ENCODE results near the gene SIX2. TPM values are rescaled to one million over a fixed set of nuclear protein-coding genes. Genes with fewer than 3 reads are reported as not detected.

SIX2 gene
- total and polyA plus RNA-seq, 2 donors (not counting 3 experiments of a cell fraction or from before 2014, with no cell fraction given) = 0.24 to 0.54 TPM

DNA sequence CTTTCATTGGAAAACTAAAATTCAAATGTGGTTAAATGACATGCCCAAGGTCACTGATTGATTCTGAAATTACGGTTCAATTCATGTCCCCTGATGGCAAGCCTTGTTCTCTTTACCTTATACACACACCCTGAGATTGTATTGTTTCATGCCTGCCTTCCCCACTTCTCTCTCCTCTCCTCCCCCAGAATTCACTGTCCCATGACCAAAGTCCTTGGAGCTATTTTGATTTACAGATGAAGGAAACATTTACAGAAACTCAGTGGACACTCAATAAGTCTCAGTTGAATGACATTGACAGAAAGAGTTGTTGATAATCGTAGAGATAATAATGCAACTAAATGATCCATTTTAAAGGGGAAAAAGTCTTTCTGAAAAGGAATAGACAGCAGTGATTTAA lies 33.1 kb upstream of the SIX2 start:
- no peaks in the 10 kb centered on the region for H3K4me1 ChIP-seq (ENCODE audit: control insufficient read depth, extremely low read depth, insufficient read depth, low read length)
- dilution Hi-C loops (cut with MboI; ENCODE audit: extremely low pct_ligation_motif_present, low sequenced_read_pairs) (no loop called here), intact Hi-C loops (cut with micrococcal nuclease) (no loop called here)
- no peaks in the 10 kb centered on the region for H3K9me3 ChIP-seq (replicated peaks; ENCODE audit: control insufficient read depth, insufficient read depth, low read length)
- DNase-seq (ENCODE audit: low read depth, low spot score) (no peak), FAIRE-seq (no peak)
- no peak overlapping the region for H3K4me2 ChIP-seq (ENCODE audit: insufficient read depth, low read length)
- no peaks in the 10 kb centered on the region for H3K36me3 ChIP-seq (ENCODE audit: control insufficient read depth in 2 of 2, extremely low read depth in 1 of 2, insufficient read depth in 2 of 2, low read length in 2 of 2)
- CTCF ChIA-PET = no interaction called here
- H4K20me1 ChIP-seq (replicated peaks; ENCODE audit: control insufficient read depth, extremely low read depth, insufficient read depth, low read length) = no peaks in the 10 kb centered on the region
- no peaks in the 10 kb centered on the region for H3K79me2 ChIP-seq (ENCODE audit: control insufficient read depth, insufficient read depth, low read length)
- POLR2A ChIA-PET = no interaction called here
- no TSS peak for BruUV-seq (replicated peaks)
- H3K4me3 ChIP-seq (replicated peaks in 1 of 3; ENCODE audit: insufficient read depth in 1 of 3, low read depth in 1 of 3, low read length in 3 of 3) = no peak overlapping the region
- TF ChIP-seq GATA2 (IDR thresholded peaks at IDR 0.05; ENCODE audit: insufficient read depth, insufficient read length, low read depth, low read length) (no peak), POLR2A (IDR thresholded peaks at IDR 0.05; ENCODE audit: low read depth, low read length) (no peak), POLR2AphosphoS5 (IDR thresholded peaks at IDR 0.05; ENCODE audit: insufficient read depth, low read depth, low read length) (no peak), JUN (IDR thresholded peaks at IDR 0.05; ENCODE audit: borderline replicate concordance, insufficient read depth, insufficient read length, low read depth) (no peak), EZH2 (IDR thresholded peaks at IDR 0.05; ENCODE audit: borderline replicate concordance, low read depth, low read length, severe bottlenecking) (no peak), FOS (IDR thresholded peaks at IDR 0.05; ENCODE audit: borderline replicate concordance, insufficient read depth, low read length) (no peak), MYC (IDR thresholded peaks at IDR 0.05; ENCODE audit: low read depth, low read length) (no peak)
- TF ChIP-seq, protein P1, sequence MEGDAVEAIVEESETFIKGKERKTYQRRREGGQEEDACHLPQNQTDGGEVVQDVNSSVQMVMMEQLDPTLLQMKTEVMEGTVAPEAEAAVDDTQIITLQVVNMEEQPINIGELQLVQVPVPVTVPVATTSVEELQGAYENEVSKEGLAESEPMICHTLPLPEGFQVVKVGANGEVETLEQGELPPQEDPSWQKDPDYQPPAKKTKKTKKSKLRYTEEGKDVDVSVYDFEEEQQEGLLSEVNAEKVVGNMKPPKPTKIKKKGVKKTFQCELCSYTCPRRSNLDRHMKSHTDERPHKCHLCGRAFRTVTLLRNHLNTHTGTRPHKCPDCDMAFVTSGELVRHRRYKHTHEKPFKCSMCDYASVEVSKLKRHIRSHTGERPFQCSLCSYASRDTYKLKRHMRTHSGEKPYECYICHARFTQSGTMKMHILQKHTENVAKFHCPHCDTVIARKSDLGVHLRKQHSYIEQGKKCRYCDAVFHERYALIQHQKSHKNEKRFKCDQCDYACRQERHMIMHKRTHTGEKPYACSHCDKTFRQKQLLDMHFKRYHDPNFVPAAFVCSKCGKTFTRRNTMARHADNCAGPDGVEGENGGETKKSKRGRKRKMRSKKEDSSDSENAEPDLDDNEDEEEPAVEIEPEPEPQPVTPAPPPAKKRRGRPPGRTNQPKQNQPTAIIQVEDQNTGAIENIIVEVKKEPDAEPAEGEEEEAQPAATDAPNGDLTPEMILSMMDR (IDR thresholded peaks at IDR 0.05; ENCODE audit: extremely low read depth in 1 of 2, insufficient read depth in 1 of 2, low read depth in 1 of 2, low read length in 2 of 2) = no peak
- TF ChIP-seq, protein P2, sequence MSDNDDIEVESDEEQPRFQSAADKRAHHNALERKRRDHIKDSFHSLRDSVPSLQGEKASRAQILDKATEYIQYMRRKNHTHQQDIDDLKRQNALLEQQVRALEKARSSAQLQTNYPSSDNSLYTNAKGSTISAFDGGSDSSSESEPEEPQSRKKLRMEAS (IDR thresholded peaks at IDR 0.05; ENCODE audit: insufficient read depth, insufficient read length) = no peak
- no peaks in the 10 kb centered on the region for H3K9me1 ChIP-seq (replicated peaks; ENCODE audit: control insufficient read depth, extremely low read depth, insufficient read depth, low read length)
- H3K27ac ChIP-seq (ENCODE audit: insufficient read depth, low read depth, low read length) = no peak overlapping the region
- H3K27me3 ChIP-seq (ENCODE audit: control insufficient read depth in 2 of 2, insufficient read depth in 2 of 2, low read length in 2 of 2) = peaks cover 17 to 27% of the 10 kb centered on the region in 2 experiments
- no peak overlapping the region for H2AFZ ChIP-seq (ENCODE audit: low read depth, low read length)
- H3K9ac ChIP-seq (replicated peaks; ENCODE audit: extremely low read depth, insufficient read depth, low read length) = no peak overlapping the region

Measured in endothelial cell of umbilical vein (primary cell).